Fibroblast of skin of back (primary cell): ENCODE data around the gene TBC1D17.

ENCODE experiments used
- DNase-seq: peaks from one replicate; pipeline ENCODE4 v3.0.0-alpha.2; 2013

Gene TBC1D17

DNA sequence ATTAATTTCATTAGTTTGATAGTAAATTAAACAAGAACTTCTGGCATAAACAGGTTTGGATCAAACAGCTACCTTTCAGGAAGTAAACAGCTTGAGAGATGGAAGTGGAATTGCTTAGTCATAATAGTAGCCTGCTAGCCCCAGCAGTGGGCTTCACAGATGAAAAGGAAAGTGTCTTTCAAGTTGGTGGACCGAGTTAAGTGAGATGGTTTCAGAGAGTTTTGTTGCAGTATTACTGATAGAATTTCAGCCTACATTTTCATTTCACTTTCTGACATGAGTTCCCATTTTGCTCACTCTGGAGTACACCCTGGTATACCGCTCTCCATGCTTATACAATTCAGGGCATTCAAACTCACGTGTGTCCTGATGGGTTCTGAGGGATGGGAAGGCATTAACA is 28.6 kb upstream of the TBC1D17 start:
- DNase-seq = no peak

GRCh38 chr19:49849433-49850220 is 27.9 kb upstream of the TBC1D17 start:
- DNase-seq = no peak

GRCh38 chr19:49850221-49850486 is 27.3 kb upstream of the TBC1D17 start:
- DNase-seq = no peak

DNA sequence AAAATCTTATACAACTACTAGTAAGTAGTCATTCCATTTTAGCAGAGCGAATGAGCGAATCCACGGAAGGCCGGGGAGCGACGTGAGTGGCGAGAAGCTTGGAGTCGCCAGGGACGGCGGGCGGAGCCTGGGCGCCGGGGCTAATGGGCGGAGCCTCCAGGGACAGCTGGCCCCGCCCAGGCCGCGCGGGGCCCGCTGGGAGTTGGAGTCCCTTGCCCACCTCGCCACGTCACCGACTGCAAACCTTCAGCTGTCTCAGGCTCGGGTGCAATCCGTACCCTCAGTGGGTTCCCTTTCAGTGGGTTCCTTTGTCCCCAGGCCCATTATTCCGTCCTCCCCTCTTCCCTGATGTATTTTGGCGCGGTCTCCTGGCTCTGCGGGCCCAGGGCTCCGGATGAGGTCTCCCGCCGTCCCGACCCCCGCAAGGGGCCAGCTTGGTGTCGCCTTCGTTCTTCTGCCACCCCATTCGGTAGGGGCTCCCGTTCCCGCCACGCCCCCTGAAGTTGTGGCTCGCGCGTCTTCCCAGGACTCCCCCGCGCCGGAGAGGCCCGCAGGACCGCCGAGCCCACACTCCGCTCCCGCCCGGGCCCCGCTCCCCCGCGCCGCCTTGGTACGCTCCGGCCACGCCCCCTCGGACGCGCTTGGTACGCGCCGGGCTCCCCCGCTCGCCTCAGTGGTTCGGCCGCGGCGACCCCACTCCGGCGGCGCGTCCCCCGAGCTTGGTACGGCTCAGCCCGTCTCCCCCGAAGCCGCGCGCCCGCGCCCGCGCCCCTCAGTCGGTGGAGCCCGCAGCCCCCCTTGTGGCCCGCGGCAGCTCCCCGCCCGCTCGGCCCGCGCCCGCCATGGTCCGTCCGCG is 26.8 kb upstream of the TBC1D17 start, which contains the start of gene PTOV1:
Gene PTOV1 (plus strand): TSS at position 673 of the 856 bp plus-strand sequence.
- DNase-seq = peak; percentile 89

DNA sequence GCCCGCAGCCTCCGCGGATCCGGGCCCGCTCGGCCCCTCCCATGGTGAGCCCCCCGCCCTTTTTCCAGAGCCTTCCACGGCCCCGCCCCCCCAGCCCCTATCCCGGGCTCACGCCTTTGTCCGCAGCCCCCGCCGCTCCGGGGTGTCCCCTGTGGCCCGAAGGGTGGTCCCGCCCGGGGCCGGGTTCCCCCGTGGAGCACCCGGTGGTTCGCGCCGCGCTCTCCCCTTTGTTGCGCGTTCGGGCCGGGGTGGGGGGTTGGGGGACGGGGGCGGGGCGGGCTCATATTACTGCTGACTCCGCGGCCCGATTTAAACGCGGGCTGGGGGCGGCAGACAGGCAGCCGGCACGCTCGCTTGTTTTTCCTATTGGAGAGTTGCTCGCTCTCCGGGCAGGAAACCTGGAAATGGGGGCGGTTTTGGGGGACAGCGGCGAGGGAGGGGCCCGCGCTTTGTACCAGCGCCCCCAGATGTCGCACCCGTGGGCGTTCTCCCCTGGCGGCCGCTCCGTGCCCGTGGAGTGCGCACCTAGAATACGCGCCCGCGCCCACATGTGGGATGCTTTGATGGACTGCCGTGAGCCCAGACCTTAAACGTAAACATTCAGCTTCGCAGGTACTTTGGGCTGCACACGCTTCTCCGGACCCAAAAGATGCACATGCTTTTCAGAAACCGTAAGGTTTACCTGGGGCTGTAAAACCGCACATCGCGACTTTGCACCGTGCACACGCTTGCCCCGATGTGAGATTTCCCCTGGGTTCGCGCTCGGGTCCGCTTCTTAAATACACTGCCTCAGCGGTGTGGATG is 25.8 kb upstream of the TBC1D17 start:
- DNase-seq = peak; percentile 23

- peak; percentile 23 for DNase-seq
Observed at GRCh38 chr19:49852631-49853126, 24.8 kb upstream of the TBC1D17 start.

DNA sequence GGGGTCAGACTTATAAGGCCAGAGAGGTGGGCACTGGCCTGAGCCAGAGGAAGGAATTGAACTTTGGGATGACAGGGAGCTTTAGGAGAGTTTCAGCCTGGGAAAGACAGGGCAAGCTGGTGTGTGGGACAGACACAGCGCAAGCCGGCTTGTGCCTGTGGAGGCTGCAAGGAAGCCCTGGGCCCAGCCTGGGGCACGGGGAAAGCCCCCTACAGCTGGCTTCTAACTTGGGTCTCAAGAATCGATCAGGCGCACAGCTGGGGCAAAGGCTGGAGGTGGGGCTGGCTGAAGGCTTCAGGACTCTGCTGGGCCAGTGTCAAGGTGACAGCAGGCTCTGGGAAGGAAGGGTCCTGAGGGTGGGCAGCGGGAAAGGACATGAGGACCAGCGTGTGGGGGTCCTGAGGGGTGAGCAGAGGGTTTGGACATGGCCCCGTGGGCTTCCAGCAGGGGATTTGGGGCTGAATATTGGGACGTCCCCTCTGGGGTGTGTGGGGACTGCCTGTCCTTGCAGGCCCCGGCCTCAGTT is 23.6 kb upstream of the TBC1D17 start:
- no peak for DNase-seq

DNA sequence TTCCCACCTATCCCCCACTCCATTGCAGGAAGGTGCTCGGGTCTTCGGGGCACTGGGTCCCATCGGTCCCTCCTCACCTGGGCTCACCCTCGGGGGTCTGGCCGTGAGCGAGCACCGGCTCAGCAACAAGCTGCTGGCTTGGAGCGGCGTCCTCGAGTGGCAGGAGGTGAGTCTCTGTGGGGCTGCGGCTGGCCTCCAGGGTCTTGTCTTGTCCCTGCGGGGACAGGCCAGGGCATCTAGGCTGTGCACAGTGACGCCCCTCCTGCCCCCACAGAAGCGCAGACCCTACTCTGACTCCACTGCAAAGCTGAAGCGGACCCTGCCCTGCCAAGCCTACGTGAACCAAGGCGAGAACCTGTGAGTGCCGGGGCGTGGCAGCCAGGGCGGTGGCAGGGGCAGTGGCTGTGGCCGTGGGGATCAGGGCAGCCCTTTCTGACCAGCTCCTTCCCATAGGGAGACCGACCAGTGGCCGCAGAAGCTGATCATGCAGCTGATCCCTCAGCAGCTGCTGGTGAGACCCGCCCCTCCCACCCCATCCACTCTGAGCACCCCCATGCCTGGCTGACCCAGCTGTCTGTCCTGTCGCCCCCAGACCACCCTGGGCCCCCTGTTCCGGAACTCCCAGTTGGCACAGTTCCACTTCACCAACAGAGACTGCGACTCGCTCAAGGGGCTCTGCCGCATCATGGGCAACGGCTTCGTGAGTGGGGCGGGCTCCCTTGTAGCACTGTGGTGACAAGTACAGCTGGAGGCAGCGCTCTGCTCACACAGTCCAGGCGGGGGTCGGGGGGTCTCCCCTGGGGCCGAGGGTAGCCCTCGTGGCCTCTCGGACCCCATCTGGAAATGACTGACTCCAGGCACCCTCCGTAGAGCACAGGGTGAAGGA is 22.9 kb upstream of the TBC1D17 start:
- DNase-seq = no peak

- DNase-seq = no peak
Observed at GRCh38 chr19:49855277-49855675, 22.2 kb upstream of the TBC1D17 start.

- no peak for DNase-seq
Observed at GRCh38 chr19:49855676-49856573, 21.6 kb upstream of the TBC1D17 start.

DNA sequence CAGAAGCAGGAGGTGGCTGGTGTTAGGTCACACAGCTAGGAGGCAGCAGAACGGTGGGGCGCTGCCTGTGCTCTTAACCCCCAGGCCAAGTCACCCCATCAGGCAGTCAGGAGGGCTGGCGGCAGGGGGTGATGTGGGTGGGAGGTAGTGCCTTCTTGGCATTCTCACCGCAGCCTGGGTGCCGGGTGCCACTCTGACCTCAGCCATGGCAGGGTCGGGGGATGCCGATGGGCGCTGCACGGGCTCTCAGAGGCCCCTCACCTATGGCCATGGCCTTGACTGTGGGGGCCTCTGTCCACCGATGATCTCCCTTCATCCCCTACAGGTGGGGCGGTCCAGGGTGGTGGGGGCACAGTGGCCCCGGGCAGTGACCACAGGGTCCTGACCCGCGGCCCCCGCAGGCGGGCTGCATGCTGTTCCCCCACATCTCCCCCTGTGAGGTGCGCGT is 20.9 kb upstream of the TBC1D17 start:
- DNase-seq = no peak

DNA sequence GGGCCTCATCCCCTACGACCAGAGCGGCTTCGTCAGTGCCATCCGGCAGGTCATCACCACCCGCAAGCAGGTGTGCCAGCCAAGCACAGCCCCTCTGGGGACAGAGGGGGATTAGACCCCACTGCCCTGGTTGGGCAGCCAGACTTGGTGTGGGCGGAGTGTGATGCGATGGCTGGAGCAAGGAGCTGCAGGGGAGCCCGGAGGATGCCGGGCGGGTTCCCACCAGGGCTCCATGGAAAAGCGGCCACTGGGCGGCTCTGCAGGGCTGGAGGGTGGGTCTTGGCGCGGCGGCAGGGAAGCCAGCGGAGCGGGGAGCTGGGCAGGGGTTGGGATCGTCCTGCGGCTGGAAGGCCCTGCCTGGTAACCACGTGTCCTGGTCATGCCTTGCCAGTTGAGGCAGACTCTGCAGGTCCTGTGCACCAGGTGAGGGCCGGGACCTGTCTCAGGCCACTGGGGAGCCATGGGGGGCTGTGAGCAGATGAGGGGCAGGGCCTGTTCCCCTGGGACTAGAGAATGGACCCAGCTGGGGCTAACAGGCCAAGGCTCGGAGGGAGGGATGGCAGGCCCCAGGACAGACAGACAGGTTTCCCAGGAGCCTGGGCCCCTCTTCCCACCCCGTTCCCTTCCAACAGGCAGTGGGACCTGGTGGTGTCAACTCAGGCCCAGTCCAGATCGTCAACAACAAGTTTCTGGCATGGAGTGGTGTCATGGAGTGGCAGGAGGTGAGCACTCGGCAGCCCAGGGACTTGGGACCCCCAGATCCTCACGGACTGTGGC is 20.3 kb upstream of the TBC1D17 start:
- DNase-seq = no peak

DNA sequence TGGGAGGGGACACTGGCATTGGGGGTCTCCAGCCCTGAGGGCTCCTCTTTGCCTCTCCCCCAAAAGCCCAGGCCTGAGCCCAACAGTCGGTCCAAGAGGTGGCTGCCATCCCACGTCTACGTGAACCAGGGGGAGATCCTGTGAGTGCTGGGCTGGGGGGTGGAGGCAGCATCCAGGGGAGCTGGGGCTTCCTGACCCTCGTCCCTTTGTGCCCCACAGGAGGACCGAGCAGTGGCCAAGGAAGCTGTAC is 19.7 kb upstream of the TBC1D17 start:
- no peak for DNase-seq

DNA sequence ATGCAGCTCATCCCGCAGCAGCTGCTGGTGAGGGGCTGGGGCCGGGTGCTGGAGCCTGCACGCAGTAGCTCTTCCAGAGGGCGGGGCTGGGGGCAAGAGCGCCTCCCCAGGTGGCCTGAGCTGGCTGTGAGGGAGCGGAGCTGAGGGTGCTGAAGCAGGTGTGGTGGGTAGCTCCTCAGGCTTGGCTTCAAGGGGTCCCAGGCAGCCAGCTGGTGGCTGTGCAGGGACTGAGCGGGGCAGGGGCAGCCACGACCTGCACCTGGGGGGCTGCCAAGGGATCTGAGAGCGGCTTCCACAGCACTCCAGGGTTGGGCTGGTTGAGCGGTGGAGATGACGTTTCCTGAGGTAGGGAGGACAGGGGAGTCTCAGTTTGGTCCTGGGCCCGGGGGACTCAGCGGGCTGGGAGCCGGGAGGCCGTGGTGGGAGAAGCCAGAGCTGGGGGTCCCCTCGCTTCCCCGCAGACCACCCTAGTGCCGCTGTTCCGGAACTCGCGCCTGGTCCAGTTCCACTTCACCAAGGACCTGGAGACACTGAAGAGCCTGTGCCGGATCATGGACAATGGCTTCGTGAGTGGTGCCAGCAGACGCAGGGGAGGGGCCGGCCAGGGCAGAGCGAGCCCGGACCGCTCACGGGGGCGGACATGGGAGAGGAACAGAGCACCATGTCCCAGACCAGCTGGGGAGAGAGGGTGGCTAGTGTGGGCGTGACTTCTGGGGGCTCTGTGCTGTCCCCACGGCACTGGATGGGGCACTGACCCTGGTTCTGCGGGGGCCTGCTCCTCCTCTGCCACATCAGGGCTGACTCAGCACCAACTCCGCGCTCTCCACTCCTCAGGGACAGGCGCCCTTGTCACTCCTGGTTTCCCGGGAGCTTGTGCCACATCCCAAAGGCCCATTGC is 19.2 kb upstream of the TBC1D17 start:
- DNase-seq = no peak

DNA sequence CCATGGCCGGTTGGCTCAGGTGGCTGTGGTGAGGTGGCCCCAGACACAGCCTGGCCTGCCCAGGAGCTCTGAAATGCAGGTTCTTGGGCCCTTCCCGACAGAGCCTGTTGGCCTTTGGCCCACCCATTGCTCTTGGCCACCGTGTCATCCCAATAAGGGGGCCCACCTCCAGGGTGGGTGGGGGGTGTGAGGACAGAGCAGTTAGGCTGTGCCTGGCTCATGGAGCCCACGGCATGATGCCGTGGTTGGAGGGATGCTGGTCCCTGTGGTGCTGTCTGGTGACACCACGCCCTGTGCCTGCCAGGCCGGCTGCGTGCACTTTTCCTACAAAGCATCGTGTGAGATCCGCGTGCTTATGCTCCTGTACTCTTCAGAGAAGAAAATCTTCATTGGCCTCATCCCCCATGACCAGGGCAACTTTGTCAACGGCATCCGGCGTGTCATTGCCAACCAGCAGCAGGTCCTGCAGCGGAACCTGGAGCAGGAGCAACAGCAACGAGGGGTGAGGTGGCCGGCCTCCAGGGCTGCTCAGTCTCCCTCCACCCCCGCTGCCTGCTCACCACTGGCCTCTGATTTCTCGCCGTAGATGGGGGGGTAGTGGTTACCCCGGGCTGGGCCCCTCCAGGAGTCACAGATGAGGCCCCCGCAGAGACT is 17.7 kb upstream of the TBC1D17 start:
- no peak for DNase-seq

DNA sequence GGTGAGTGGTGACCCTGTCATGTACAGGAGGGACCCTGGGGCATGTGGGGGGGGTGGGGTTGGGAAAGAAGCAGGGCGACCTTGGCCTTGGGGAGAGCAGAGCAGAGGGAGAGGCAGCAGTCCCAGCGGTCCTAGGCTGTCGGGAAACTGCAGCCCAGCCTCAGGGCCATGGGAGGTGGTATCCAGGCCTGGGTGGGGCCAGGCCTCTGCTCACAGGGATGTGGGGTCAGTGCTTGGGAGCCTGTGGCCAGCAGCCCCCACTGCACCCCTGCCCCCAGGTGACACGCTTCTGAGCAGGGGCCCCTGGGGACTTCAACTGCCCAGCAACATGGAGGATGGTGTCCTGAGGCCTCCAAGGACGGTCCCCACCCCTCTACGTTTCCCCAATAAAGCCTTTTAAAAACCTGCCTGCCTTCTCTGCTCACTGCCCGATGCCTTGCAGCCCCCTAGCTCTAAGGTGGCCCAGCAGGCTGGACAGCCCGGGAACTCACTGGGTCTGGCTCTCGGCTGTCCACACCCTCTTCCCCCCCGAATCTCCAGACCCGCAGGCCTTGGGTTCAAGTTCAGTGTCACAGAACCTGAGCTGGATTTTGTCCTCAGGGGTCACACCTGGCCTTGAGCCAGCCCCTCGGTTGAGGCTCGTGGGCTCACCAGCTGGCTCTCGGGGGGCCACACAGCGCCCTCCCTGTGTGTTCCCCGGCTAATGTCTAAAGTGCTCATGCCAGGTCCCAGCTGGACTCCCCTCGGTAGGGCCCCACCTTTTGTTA is 17.0 kb upstream of the TBC1D17 start:
- DNase-seq = no peak

DNA sequence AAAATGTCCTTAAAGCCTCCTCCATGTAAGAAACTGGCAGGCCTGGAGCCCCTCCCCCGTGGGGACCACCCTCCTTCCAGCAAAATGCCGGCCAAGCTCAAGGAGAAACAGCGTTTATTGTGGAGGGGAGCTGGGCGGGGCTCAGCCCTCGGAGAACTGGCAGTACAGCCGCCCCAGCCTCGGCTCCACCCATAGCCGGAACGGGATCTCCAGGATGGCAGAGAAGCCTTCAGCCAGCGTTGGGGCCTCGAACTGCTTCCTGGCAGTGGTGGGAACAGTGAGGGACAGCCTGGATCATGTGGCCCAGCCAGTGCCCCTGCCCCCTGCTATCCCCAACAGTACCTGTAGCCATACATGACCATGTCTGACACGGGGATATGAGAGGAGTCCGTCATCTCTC is 16.4 kb upstream of the TBC1D17 start:
- no peak for DNase-seq
